Gastroesophageal sphincter (tissue), 4 donors: ENCODE measurements around the gene KCNIP4. TPM values are rescaled to one million over a fixed set of nuclear protein-coding genes. Genes with fewer than 3 reads are reported as not detected.

ENCODE experiments used
- ATAC-seq: fragments of 150-250 bp; one replicate; pipeline ENCODE4 v1.9.1; 2016; ENCODE audit warnings: mild to moderate bottlenecking, moderate library complexity
- H3K27ac ChIP-seq, 4 donors: fragments of 200-600 bp; sonication (generic) in 3 of 4; 1 replicate in 3 of 4; 2 replicates in 1 of 4; pipeline ENCODE4 v1.5.1; 2016 to 2019
- H3K27me3 ChIP-seq: fragments of 200-600 bp; sonication (generic); one replicate; pipeline ENCODE4 v1.5.1; 2019
- H3K36me3 ChIP-seq, 2 donors: fragments of 200-600 bp; sonication (generic); one replicate each; pipeline ENCODE4 v1.5.1; 2019; ENCODE audit warnings: control low read depth in 1 of 2
- H3K4me1 ChIP-seq, 3 donors: fragments of 200-600 bp; sonication (generic); 1 replicate in 2 of 3; 2 replicates in 1 of 3; pipeline ENCODE4 v1.5.1; 2016 to 2019; ENCODE audit warnings: control low read depth in 2 of 3
- H3K4me3 ChIP-seq, 2 donors: fragments of 200-600 bp; sonication (generic); one replicate each; pipeline ENCODE4 v1.5.1; 2019; ENCODE audit warnings: mild to moderate bottlenecking in 1 of 2, moderate library complexity in 1 of 2
- H3K9me3 ChIP-seq, 3 donors: fragments of 200-600 bp; sonication (generic); one replicate each; pipeline ENCODE4 v1.5.1; 2017 to 2019; ENCODE audit warnings: control low read depth in 2 of 3
- EP300 ChIP-seq: sonication (generic); formaldehyde crosslinking; IDR thresholded peaks from one replicate; pipeline ENCODE4 v1.6.1; 2017; ENCODE audit warnings: antibody characterized with exemption, mild to moderate bottlenecking
- POLR2A ChIP-seq, 2 donors: fragments of 450-650 bp; IDR thresholded peaks; one replicate each; pipeline ENCODE4 v1.6.1; 2017; ENCODE audit warnings: antibody characterized with exemption in 2 of 2, mild to moderate bottlenecking in 2 of 2, moderate library complexity in 1 of 2
- POLR2AphosphoS5 ChIP-seq: sonication (generic); formaldehyde crosslinking; IDR thresholded peaks from one replicate; pipeline ENCODE4 v1.6.1; 2017; ENCODE audit warnings: antibody characterized with exemption
- WGBS, 2 donors: methylation state at CpG; one replicate each; pipeline ENCODE4 v1.1.5; 2018; ENCODE audit warnings: low coverage in 1 of 2; 5-methylcytosine and 5-hydroxymethylcytosine counted together
- total RNA-seq, 4 donors: library from RNA; depleted of rRNA; stranded (reverse); fragments of >200 nt; gene quantifications; one replicate each; pipeline ENCODE4 v1.1.0, GENCODE V29; 2016
- TF ChIP-seq, protein P1 (sequence below), 4 experiments: fragments of 200-600 bp in 2 of 4; fragments of 450-650 bp in 2 of 4; sonication (generic) in 1 of 4; IDR thresholded peaks; one replicate each; pipeline ENCODE4 v1.5.1; 2017 to 2019; ENCODE audit warnings: antibody characterized with exemption in 4 of 4, mild to moderate bottlenecking in 2 of 4, moderate library complexity in 2 of 4

The KCNIP4 gene
- total RNA-seq, 4 donors from 2014 or later = 0.23 to 0.59 (median 0.54) TPM; not detected in 1

DNA sequence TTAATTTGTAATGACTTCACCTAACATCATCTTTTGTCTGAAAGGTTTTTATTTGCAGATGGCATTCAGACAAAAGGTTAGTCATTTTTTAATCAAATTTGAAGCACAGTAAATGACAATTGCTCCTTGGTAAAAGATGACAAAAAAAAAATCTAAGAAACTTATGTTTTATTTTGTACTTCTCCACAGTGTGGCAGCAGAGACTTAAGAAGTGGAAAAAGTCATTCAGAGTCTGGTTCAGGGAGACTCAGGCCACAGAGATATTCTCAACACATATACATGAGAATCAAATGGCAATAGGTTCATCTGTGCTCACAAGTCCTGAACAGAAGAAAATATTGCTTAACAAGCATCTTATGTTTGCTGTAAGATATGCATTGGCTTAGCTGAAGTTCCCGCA, 436.2 kb downstream of the KCNIP4 start:
- 92 to 100% methylated on average over 1 of the region's 1 CpG for WGBS, 2 donors

DNA sequence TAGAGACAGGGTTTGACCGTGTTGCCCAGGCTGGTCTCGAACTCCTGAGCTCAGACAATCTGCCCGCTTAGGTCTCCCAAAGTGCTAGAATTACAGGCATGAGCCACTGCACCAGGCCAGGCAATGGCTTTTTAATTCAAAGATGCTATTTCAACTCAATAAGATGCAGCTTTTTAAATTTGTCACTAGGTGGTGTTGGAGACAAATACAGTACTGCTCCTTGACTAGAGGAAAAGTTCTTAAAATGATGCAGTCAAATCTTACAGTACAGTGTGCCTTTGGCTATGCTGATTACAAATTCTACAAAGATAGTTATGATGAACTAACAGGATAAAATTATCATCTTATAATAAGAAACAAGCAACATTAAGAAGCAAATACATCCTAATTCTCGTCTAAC, 441.1 kb downstream of the KCNIP4 start:
- no peak overlapping the region for H3K4me3 ChIP-seq
- no peak overlapping the region for H3K27ac ChIP-seq
- H3K4me1 ChIP-seq = no peaks in the 10 kb centered on the region
- no peak for TF ChIP-seq EP300
- TF ChIP-seq POLR2AphosphoS5 = no peak
- no peak for TF ChIP-seq POLR2A (IDR thresholded peaks at IDR 0.05)
- TF ChIP-seq, protein P1, sequence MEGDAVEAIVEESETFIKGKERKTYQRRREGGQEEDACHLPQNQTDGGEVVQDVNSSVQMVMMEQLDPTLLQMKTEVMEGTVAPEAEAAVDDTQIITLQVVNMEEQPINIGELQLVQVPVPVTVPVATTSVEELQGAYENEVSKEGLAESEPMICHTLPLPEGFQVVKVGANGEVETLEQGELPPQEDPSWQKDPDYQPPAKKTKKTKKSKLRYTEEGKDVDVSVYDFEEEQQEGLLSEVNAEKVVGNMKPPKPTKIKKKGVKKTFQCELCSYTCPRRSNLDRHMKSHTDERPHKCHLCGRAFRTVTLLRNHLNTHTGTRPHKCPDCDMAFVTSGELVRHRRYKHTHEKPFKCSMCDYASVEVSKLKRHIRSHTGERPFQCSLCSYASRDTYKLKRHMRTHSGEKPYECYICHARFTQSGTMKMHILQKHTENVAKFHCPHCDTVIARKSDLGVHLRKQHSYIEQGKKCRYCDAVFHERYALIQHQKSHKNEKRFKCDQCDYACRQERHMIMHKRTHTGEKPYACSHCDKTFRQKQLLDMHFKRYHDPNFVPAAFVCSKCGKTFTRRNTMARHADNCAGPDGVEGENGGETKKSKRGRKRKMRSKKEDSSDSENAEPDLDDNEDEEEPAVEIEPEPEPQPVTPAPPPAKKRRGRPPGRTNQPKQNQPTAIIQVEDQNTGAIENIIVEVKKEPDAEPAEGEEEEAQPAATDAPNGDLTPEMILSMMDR (IDR thresholded peaks at IDR 0.05) = no peak
- WGBS, 2 donors = 89 to 96% methylated on average over 4 of the region's 4 CpGs
- no peaks in the 10 kb centered on the region for H3K9me3 ChIP-seq
- no peak for ATAC-seq
- no peaks in the 10 kb centered on the region for H3K36me3 ChIP-seq
- no peaks in the 10 kb centered on the region for H3K27me3 ChIP-seq

More for the DNA sequence above, 436.2 kb downstream of the KCNIP4 start:
- no peaks in the 10 kb centered on the region for H3K9me3 ChIP-seq
- no peaks in the 10 kb centered on the region for H3K27me3 ChIP-seq
- no peak overlapping the region for H3K4me3 ChIP-seq
- TF ChIP-seq POLR2AphosphoS5 (no peak), POLR2A (IDR thresholded peaks at IDR 0.05) (no peak), EP300 (no peak)
- TF ChIP-seq, protein P1 (IDR thresholded peaks at IDR 0.05) = peak in 2 of 4 experiments; percentile 26 to 38
- no peak for ATAC-seq
- no peak overlapping the region for H3K27ac ChIP-seq
- H3K4me1 ChIP-seq = no peaks in the 10 kb centered on the region
- no peaks in the 10 kb centered on the region for H3K36me3 ChIP-seq

DNA sequence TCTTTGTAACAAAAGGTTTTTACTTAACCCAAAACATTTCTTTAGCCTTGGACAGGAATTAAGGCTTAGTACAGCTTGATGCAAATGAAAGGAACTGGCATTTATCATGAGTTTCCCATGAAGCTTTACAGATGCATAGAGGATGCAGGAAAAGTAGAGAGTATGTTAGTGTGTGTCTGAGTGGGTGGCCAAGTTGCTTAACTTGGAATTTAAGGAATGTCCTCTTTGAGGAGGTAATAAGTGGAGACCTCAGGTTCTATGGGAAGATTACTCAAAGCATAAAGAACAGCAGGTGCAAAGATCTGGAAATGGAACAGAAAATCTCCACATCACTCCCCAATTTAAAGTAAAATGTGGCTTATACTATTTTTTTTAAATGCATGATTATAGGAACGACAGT, 457.9 kb downstream of the KCNIP4 start:
- TF ChIP-seq POLR2AphosphoS5 (no peak), POLR2A (IDR thresholded peaks at IDR 0.05) (no peak)
- TF ChIP-seq, protein P1 (IDR thresholded peaks at IDR 0.05) = no peak
- no peak for ATAC-seq
- no peak overlapping the region for H3K27ac ChIP-seq
- H3K27me3 ChIP-seq = no peaks in the 10 kb centered on the region
- no peaks in the 10 kb centered on the region for H3K36me3 ChIP-seq
- H3K4me3 ChIP-seq = no peak overlapping the region
- no peaks in the 10 kb centered on the region for H3K4me1 ChIP-seq
- WGBS, 2 donors = 77 to 88% methylated on average over 1 of the region's 1 CpG
- H3K9me3 ChIP-seq = no peaks in the 10 kb centered on the region

DNA sequence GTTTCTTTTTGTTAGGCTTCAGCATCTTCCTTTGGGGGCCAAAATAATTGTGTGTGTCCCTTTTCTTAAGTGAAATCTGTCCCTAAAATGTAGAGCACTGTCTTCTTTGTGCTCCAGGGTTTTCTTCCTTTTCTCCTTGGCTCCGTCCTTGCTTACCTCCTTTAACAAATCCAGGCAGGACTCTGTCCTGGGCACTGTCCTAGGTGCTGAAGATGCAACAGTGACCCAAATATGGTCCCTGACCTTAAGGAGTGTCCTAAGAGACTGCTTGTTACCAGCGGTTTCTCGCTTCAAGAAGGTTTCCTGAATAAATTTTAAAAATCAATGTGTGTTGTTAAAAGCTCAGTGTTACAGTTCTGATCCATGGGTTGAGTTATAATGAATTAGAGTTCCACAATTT, 471.8 kb downstream of the KCNIP4 start:
- Histone ChIP-seq H3K4me1 (no peaks in the 10 kb centered on the region), H3K4me3 (no peak overlapping the region), H3K9me3 (no peaks in the 10 kb centered on the region), H3K36me3 (no peaks in the 10 kb centered on the region), H3K27ac (no peak overlapping the region), H3K27me3 (no peaks in the 10 kb centered on the region)
- TF ChIP-seq POLR2AphosphoS5 = no peak
- TF ChIP-seq EP300 = no peak
- TF ChIP-seq, protein P1 (IDR thresholded peaks at IDR 0.05) = no peak
- TF ChIP-seq POLR2A (IDR thresholded peaks at IDR 0.05) = no peak
- no peak for ATAC-seq
- 27 to 34% methylated on average over 3 of the region's 3 CpGs for WGBS, 2 donors

DNA sequence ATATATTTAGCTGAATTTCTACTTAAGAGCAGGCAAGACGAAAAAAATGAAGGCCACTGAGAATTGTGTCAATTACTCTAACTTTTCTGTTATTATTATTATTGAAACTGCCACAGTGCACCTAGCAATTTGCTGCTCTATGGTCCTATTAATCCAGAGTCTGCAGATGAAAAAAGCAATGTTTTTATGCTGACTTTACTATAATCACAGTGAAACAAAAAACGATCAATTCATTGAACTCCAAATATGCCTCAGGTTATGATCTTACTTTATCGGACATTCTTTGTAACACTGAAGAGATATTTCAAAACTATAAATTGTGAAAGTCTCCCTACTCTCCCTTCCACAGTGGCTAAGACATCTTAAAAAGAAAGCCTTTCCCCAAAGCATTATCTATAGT, 474.4 kb downstream of the KCNIP4 start:
- Histone ChIP-seq H3K9me3 (no peaks in the 10 kb centered on the region), H3K4me3 (no peak overlapping the region), H3K36me3 (no peaks in the 10 kb centered on the region), H3K27ac (no peak overlapping the region), H3K4me1 (no peaks in the 10 kb centered on the region), H3K27me3 (no peaks in the 10 kb centered on the region)
- 72 to 75% methylated on average over 3 of the region's 3 CpGs for WGBS, 2 donors
- ATAC-seq = no peak
- TF ChIP-seq POLR2A (IDR thresholded peaks at IDR 0.05) (no peak), POLR2AphosphoS5 (no peak), EP300 (no peak)
- TF ChIP-seq, protein P1 (IDR thresholded peaks at IDR 0.05) = no peak
